PC-9 (cell line): ENCODE results near the gene KIF21B. TPM values are rescaled to one million over a fixed set of nuclear protein-coding genes. Genes with fewer than 3 reads are reported as not detected.

Experiments used
- BruUV-seq: library from RNA; stranded (reverse); fragments of 400-500 nt; replicated peaks from 2 replicates; lab custom pipeline; 2021; lab: Mats Ljungman, UMichigan
- CTCF ChIA-PET: fragments of 300-600 bp; sonication (Branson Sonifier 250); formaldehyde crosslinking; loops from one replicate; lab custom pipeline; 2022; ENCODE audit warnings: antibody characterized with exemption; lab: Charles Lee
- POLR2A ChIA-PET: fragments of 300-600 bp; sonication (Branson Sonifier 250); formaldehyde crosslinking; loops from one replicate; lab custom pipeline; 2022; ENCODE audit warnings: antibody characterized with exemption; ENCODE audit not compliant: unreplicated experiment; lab: Charles Lee
- DNase-seq, 2 experiments: peaks; one replicate each; pipeline versions ENCODE4 v3.0.0 to v3.0.0-alpha.2; 2015 to 2022; ENCODE audit warnings: mixed read lengths in 1 of 2
- H2AFZ ChIP-seq: fragments of 200-600 bp; sonication (generic); 2 replicates; pipeline ENCODE4 v1.8.1; 2017; ENCODE audit warnings: antibody characterized with exemption
- H3F3A ChIP-seq: fragments of 200-600 bp; sonication (generic); 2 replicates; pipeline ENCODE4 v1.8.1; 2017; ENCODE audit warnings: antibody characterized with exemption, mild to moderate bottlenecking, low read depth; ENCODE audit not compliant: insufficient read depth
- H3K27ac ChIP-seq: fragments of 200-600 bp; sonication (generic); 2 replicates; pipeline ENCODE4 v1.6.1; 2016; ENCODE audit warnings: mixed run types
- H3K27me3 ChIP-seq: fragments of 200-600 bp; sonication (generic); 2 replicates; pipeline ENCODE4 v1.6.1; 2016; ENCODE audit warnings: low read depth, mixed run types; ENCODE audit not compliant: insufficient read depth
- H3K36me3 ChIP-seq: fragments of 200-600 bp; sonication (generic); 2 replicates; pipeline ENCODE4 v1.6.1; 2016; ENCODE audit warnings: low read depth, mixed run types
- H3K4me1 ChIP-seq: fragments of 200-600 bp; sonication (generic); replicated peaks from 2 replicates; pipeline ENCODE4 v1.6.1; 2016; ENCODE audit warnings: mixed run types; ENCODE audit not compliant: insufficient read depth
- H3K4me2 ChIP-seq: fragments of 200-600 bp; sonication (generic); 2 replicates; pipeline ENCODE4 v1.6.1; 2017; ENCODE audit warnings: mixed run types
- H3K4me3 ChIP-seq: fragments of 200-600 bp; sonication (generic); 2 replicates; pipeline ENCODE4 v1.6.1; 2016; ENCODE audit warnings: mixed run types
- H3K79me2 ChIP-seq: fragments of 200-600 bp; sonication (generic); 2 replicates; pipeline ENCODE4 v1.6.1; 2017; ENCODE audit warnings: low read depth, mixed run types
- H3K9me2 ChIP-seq: fragments of 200-600 bp; sonication (generic); 2 replicates; pipeline ENCODE4 v1.8.1; 2017; ENCODE audit warnings: mild to moderate bottlenecking; ENCODE audit not compliant: insufficient read depth
- H3K9me3 ChIP-seq: fragments of 200-600 bp; sonication (generic); 2 replicates; pipeline ENCODE4 v1.8.1; 2016; ENCODE audit warnings: low read depth; ENCODE audit not compliant: insufficient read depth
- H4K20me1 ChIP-seq: fragments of 200-600 bp; sonication (generic); 2 replicates; pipeline ENCODE4 v1.8.1; 2017; ENCODE audit not compliant: insufficient read depth
- CTCF ChIP-seq: fragments of 200-600 bp; sonication (generic); conservative IDR thresholded peaks from 2 replicates; pipeline ENCODE4 v1.6.1; 2017; ENCODE audit warnings: mixed run types, antibody characterized with exemption, mild to moderate bottlenecking, moderate library complexity
- EZH2 ChIP-seq: fragments of 200-600 bp; sonication (generic); IDR thresholded peaks from 2 replicates; pipeline ENCODE4 v1.8.0; 2017; ENCODE audit warnings: antibody characterized with exemption, low read depth
- intact Hi-C: fragments of 100-400 bp; cut with micrococcal nuclease; formaldehyde crosslinking; loops from one replicate; pipeline ENCODE4 v1.10.0; 2022; ENCODE audit not compliant: unreplicated experiment
- total RNA-seq: library from RNA; stranded (reverse); gene quantifications from 2 replicates; pipeline ENCODE4 v1.2.3, GENCODE V29; 2021

KIF21B gene
- total RNA-seq, 1 experiment from 2014 or later = 3.7 TPM

- no peak overlapping the region for H3K4me3 ChIP-seq
- POLR2A ChIA-PET = no interaction called here
- no TSS peak for BruUV-seq
These were observed 41.2 kb downstream of the KIF21B start for GRCh38 chr1:200982071-200982945.

GRCh38 chr1:200981278-200981677, 42.2 kb downstream of the KIF21B start:
- no peaks in the 10 kb centered on the region for H3K4me1 ChIP-seq
- TF ChIP-seq CTCF (no peak), EZH2 (no peak)
- BruUV-seq = no TSS peak
- H3K79me2 ChIP-seq = no peaks in the 10 kb centered on the region
- H3K9me2 ChIP-seq = no peaks in the 10 kb centered on the region
- H3K27ac ChIP-seq = no peak overlapping the region
- H3K9me3 ChIP-seq = no peaks in the 10 kb centered on the region
- H3K4me3 ChIP-seq = no peak overlapping the region
- ChIA-PET CTCF (interaction anchor here (1.5 kb wide), 1 partner anchor 9 kb away, joined by 5 read pairs; no protein-coding TSS in a partner anchor), POLR2A (no interaction called here)
- no peaks in the 10 kb centered on the region for H3K27me3 ChIP-seq
- DNase-seq = no peak
- no peaks in the 10 kb centered on the region for H3F3A ChIP-seq
- H3K4me2 ChIP-seq = no peak overlapping the region
- intact Hi-C loops = no loop called here
- no peaks in the 10 kb centered on the region for H4K20me1 ChIP-seq
- H2AFZ ChIP-seq = no peak overlapping the region
- no peaks in the 10 kb centered on the region for H3K36me3 ChIP-seq

More at GRCh38 chr1:200982071-200982945, 41.2 kb downstream of the KIF21B start:
- Histone ChIP-seq H3K9me2 (no peaks in the 10 kb centered on the region), H3K36me3 (no peaks in the 10 kb centered on the region), H3K27ac (no peak overlapping the region), H3K4me2 (no peak overlapping the region), H3K9me3 (no peaks in the 10 kb centered on the region), H3K27me3 (no peaks in the 10 kb centered on the region), H3K79me2 (no peaks in the 10 kb centered on the region), H3F3A (no peaks in the 10 kb centered on the region), H3K4me1 (no peaks in the 10 kb centered on the region), H4K20me1 (no peaks in the 10 kb centered on the region), H2AFZ (no peak overlapping the region)
- CTCF ChIA-PET = interaction anchor here (1.5 kb wide), 1 partner anchor 10 kb away, joined by 5 read pairs; no protein-coding TSS in a partner anchor
- intact Hi-C loops = no loop called here
- TF ChIP-seq CTCF = no peak
- TF ChIP-seq EZH2 = no peak
- no peak for DNase-seq

- DNase-seq = no peak
- Histone ChIP-seq H4K20me1 (no peaks in the 10 kb centered on the region), H3F3A (no peaks in the 10 kb centered on the region), H3K4me3 (no peak overlapping the region), H2AFZ (no peak overlapping the region), H3K27me3 (no peaks in the 10 kb centered on the region), H3K9me3 (no peaks in the 10 kb centered on the region), H3K36me3 (no peaks in the 10 kb centered on the region), H3K4me2 (no peak overlapping the region), H3K79me2 (no peaks in the 10 kb centered on the region), H3K4me1 (no peaks in the 10 kb centered on the region), H3K9me2 (no peaks in the 10 kb centered on the region), H3K27ac (no peak overlapping the region)
- CTCF ChIA-PET = no interaction called here
- no peak for TF ChIP-seq EZH2
- no peak for TF ChIP-seq CTCF
- BruUV-seq = no TSS peak
- intact Hi-C loops = no loop called here
- POLR2A ChIA-PET = no interaction called here
These were observed 42.6 kb downstream of the KIF21B start for GRCh38 chr1:200980873-200981272.
